Stimulated activated naive CD8-positive, alpha-beta T cell treated with anti-CD3 and anti-CD28 coated beads, Interleukin-15, amount 100 ng/mL, for 72 hours (primary cell): ENCODE data around the gene PNPLA2.

Experiments
- ATAC-seq: fragments of 150-1000 bp; cut with Tn5 transposase; 2 replicates; pipeline ENCODE4 v1.10.0; 2021; ENCODE audit warnings: mild to moderate bottlenecking, moderate library complexity
- DNase-seq, 2 donors: peaks; one replicate each; pipeline ENCODE4 v3.0.0; 2021 to 2022
- H3K27ac Mint-ChIP-seq, 2 donors: one replicate each; pipeline ENCODE4 v1.8.0; 2022; ENCODE audit warnings: mild to moderate bottlenecking in 2 of 2, mixed read lengths in 2 of 2, moderate library complexity in 2 of 2
- H3K27me3 Mint-ChIP-seq: one replicate; pipeline ENCODE4 v1.8.0; 2022; ENCODE audit warnings: mixed read lengths
- H3K4me1 Mint-ChIP-seq: one replicate; pipeline ENCODE4 v1.8.0; 2022; ENCODE audit warnings: mild to moderate bottlenecking, mixed read lengths
- H3K4me3 Mint-ChIP-seq, 2 donors: one replicate each; pipeline ENCODE4 v1.8.0; 2022; ENCODE audit warnings: mild to moderate bottlenecking in 2 of 2, mixed read lengths in 2 of 2, moderate library complexity in 1 of 2
- H3K9me3 Mint-ChIP-seq, 2 donors: one replicate each; pipeline ENCODE4 v1.8.0; 2022; ENCODE audit warnings: mixed read lengths in 2 of 2

Gene PNPLA2

DNA sequence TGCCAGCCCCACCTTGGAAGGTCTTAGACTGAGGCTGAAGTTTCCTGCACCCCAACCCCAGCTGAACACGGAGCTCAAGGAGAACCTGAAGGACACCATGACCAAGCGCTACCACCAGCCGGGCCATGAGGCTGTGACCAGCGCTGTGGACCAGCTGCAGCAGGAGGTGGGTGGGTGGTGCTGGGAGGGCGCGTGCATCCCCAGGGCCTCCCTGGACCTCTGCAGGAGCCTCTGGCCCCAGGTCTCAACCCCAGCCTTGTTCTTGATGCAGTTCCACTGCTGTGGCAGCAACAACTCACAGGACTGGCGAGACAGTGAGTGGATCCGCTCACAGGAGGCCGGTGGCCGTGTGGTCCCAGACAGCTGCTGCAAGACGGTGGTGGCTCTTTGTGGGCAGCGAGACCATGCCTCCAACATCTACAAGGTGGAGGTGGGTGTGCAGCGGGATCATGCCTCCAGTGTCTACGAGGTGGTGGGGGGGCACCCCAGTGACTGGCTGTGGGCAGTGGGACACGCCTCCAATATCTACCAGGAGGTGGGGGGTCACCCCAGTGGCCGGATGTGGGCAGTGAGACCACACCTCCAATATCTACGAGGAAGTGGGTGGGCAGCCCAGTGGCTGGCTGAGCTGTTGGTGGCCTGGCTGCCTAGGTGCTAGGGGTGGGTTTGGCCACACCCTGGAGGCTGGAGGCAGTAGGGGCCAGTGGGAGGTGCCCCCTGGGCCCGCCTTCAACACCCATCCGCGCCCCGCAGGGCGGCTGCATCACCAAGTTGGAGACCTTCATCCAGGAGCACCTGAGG lies 18.7 kb downstream of the PNPLA2 start:
- H3K4me3 Mint-ChIP-seq: no peak overlapping the region
- ATAC-seq (no peak), DNase-seq (no peak)
- no peak overlapping the region for H3K27ac Mint-ChIP-seq
- peaks cover 2% of the 10 kb centered on the region for H3K27me3 Mint-ChIP-seq
- H3K4me1 Mint-ChIP-seq: peaks cover 69% of the 10 kb centered on the region
- no peaks in the 10 kb centered on the region for H3K9me3 Mint-ChIP-seq

- DNase-seq (no peak), ATAC-seq (no peak)
- H3K27me3 Mint-ChIP-seq: no peaks in the 10 kb centered on the region
- H3K27ac Mint-ChIP-seq: no peak overlapping the region
- peaks cover 68% of the 10 kb centered on the region for H3K4me1 Mint-ChIP-seq
- no peaks in the 10 kb centered on the region for H3K9me3 Mint-ChIP-seq
- H3K4me3 Mint-ChIP-seq: no peak overlapping the region
Observed at GRCh38 chr11:837990-838307, 19.2 kb downstream of the PNPLA2 start.

DNA sequence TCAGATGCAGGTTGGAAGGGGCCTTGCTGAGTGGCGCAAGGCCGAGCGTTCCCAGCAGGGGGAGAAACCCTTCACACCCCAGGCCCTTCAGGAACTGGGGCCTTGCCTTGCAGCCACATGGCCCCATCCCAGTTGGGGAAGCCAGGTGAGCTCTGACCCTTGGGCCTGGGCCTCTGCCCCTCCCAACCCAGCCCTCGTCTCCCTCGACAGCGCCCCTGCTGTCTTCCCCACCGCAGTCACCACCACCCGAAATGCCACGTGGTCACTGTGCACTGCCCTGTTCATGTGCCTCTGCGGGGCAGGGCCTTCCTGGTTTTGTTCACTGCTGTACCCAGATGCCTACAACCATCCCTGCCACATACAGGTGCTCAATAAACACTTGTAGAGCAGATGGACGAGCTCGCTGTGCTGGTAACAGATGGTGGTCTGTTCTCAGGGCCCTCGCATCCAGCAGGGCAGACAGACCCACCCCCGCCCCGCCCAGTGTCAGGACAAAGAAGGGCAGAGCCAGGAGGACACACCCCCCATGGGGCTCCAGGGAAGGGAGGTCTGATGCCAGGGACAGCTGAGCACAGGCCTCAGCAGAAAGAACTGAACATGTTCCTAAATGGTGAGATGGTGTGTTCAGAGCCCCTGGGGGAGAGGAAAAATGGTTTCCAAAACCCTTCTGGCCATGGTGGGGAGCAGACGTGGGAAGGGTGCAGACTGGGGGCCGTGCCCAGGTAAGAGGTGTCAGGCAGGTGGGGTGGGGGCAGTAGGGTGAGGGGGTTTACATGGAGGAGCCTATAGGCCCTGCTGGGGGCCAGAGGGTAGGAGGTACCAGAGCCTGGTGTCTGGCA lies 19.9 kb downstream of the PNPLA2 start:
- Mint-ChIP-seq H3K4me3 (no peak overlapping the region), H3K4me1 (peaks cover 70% of the 10 kb centered on the region)

GRCh38 chr11:839280-839623 lies 20.5 kb downstream of the PNPLA2 start:
- ATAC-seq (no peak), DNase-seq (no peak)
- Mint-ChIP-seq H3K9me3 (no peaks in the 10 kb centered on the region), H3K4me3 (no peak overlapping the region), H3K27ac (peak overlapping the region in 1 of 2 donors; percentile 83), H3K27me3 (no peaks in the 10 kb centered on the region), H3K4me1 (peaks cover 70% of the 10 kb centered on the region)

More for the DNA sequence above, 19.9 kb downstream of the PNPLA2 start:
- no peak overlapping the region for H3K27ac Mint-ChIP-seq
- ATAC-seq: no peak
- no peak for DNase-seq
- no peaks in the 10 kb centered on the region for H3K9me3 Mint-ChIP-seq
- H3K27me3 Mint-ChIP-seq: no peaks in the 10 kb centered on the region

GRCh38 chr11:839875-840617 lies 21.3 kb downstream of the PNPLA2 start:
- H3K4me1 Mint-ChIP-seq: peaks cover 70% of the 10 kb centered on the region
- peak overlapping the region in 1 of 2 donors; percentile 88 for H3K4me3 Mint-ChIP-seq
- H3K27me3 Mint-ChIP-seq: no peaks in the 10 kb centered on the region

GRCh38 chr11:841981-842369 lies 23.3 kb downstream of the PNPLA2 start:
- no peaks in the 10 kb centered on the region for H3K27me3 Mint-ChIP-seq
- peak overlapping the region; percentile 93 to 95 for H3K27ac Mint-ChIP-seq

More at GRCh38 chr11:839875-840617, 21.3 kb downstream of the PNPLA2 start:
- H3K9me3 Mint-ChIP-seq: no peaks in the 10 kb centered on the region
- ATAC-seq (no peak), DNase-seq (no peak)
- H3K27ac Mint-ChIP-seq: peak overlapping the region in 1 of 2 donors; percentile 83

GRCh38 chr11:842370-843002 lies 23.8 kb downstream of the PNPLA2 start, which contains the start of the genes POLR2L and TSPAN4:
TSS of gene POLR2L (minus strand) at chr11:842529. CDS start at chr11:842508, 21 bp downstream.
TSS of gene TSPAN4 (plus strand) at chr11:842852. CDS start at chr11:850305, 7,453 bp downstream.
- Mint-ChIP-seq H3K4me1 (peaks cover 71% of the 10 kb centered on the region), H3K27me3 (no peaks in the 10 kb centered on the region), H3K4me3 (peak within 1 kb of the TSS; percentile 89 to 94), H3K27ac (peak within 1 kb of the TSS; percentile 93 to 95), H3K9me3 (no peaks in the 10 kb centered on the region)
- DNase-seq (peak; percentile 89 to 90), ATAC-seq (peak; percentile 75)

More at GRCh38 chr11:841981-842369, 23.3 kb downstream of the PNPLA2 start:
- no peak for DNase-seq
- H3K4me3 Mint-ChIP-seq: peak overlapping the region; percentile 88 to 89
- no peaks in the 10 kb centered on the region for H3K9me3 Mint-ChIP-seq
- ATAC-seq: peak; percentile 41
- peaks cover 75% of the 10 kb centered on the region for H3K4me1 Mint-ChIP-seq

DNA sequence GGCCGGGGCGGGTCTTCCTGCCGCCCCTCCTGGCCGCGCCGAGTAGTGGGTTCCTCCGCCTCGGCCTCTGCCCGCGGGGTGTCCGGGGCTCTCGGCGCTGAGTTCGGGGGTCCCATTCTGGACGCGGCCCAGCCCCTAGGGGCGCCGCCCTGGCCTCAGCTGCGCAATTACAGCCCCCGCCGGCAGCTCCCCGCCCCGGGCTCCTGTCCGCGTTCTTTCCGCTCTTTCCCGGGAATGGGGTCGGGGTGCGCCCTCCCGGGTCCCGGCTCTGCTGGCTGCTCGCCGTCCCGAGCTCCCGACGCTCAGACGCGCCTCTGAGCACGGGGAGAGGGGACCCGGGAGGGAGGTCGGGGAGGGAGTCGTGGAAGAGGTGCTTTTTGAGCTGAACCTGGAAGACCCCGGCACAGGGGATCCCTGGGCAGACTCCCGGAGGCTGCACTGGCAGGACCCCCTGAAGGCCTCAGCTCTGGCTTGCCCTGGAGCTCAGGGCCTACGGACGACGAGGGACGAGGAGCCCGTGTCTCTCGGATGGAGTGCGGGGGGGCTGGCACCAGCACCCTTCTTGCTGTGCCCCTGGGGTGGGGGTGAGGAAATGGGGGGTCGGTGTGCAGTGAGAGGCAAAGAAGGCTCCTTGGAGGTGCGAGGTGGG lies 24.5 kb downstream of the PNPLA2 start:
- Mint-ChIP-seq H3K9me3 (no peaks in the 10 kb centered on the region), H3K27me3 (peaks cover under 1% of the 10 kb centered on the region), H3K4me3 (peak overlapping the region; percentile 89 to 94), H3K27ac (peak overlapping the region; percentile 85), H3K4me1 (peaks cover 68% of the 10 kb centered on the region)
- ATAC-seq (peak; percentile 2), DNase-seq (no peak)

- H3K27ac Mint-ChIP-seq: peak overlapping the region; percentile 85
- H3K9me3 Mint-ChIP-seq: no peaks in the 10 kb centered on the region
- peak; percentile 42 for ATAC-seq
- H3K4me3 Mint-ChIP-seq: peak overlapping the region; percentile 89 to 94
- peaks cover 9% of the 10 kb centered on the region for H3K27me3 Mint-ChIP-seq
- peaks cover 68% of the 10 kb centered on the region for H3K4me1 Mint-ChIP-seq
- DNase-seq: no peak
Observed at GRCh38 chr11:843818-844692, 25.3 kb downstream of the PNPLA2 start.

DNA sequence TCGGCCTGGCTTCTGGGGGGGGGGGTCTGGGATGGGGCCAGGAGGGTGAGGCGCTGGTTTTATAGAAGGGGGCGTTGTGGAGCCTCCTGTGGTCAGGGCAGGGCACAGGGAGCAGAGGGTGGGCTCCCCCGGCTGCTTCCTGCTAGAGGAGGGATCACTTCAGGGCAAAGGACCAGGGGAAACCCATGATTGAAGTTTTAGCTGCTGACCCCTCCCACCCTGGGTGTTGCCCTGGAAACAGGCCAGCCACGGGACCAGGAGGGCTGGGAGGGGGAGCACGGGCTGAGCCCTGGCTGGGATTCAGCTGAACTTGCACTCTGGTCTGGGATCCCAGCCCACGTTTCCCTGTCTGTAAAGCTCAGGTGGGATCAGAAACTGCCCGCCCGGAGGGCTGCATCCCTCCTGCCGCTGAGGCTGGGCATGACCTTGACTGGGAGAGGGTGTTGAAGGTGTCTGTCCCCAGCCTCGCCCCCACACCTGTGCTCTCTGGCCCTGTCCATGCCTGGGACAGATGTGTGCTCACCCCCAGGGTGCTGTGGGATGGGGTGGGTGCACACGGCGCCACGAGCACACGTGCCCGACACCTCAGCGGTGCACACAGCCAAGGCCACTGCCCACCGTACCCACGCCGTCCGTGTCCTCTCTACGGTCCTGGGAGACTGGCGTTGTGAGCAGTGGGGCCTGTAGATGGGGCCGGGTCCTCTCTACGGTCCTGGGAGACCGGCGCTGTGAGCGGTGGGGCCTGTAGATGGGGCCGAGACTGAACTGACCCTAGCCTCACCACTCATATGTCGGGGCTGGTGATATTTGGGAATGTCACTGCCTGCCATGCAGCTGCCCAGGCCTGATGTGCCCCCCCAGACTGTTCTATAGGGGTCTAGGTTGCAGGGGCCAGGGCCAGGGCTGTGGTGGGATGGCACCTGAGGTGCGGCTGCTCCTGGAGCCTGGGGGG lies 26.3 kb downstream of the PNPLA2 start:
- peak in 1 of 2 donors; percentile 61 for DNase-seq
- peak overlapping the region in 1 of 2 donors; percentile 42 for H3K27ac Mint-ChIP-seq
- peaks cover 66% of the 10 kb centered on the region for H3K4me1 Mint-ChIP-seq
- peak; percentile 20 for ATAC-seq
- H3K9me3 Mint-ChIP-seq: no peaks in the 10 kb centered on the region
- peak overlapping the region; percentile 59 to 94 for H3K4me3 Mint-ChIP-seq
- peaks cover 11% of the 10 kb centered on the region for H3K27me3 Mint-ChIP-seq

DNA sequence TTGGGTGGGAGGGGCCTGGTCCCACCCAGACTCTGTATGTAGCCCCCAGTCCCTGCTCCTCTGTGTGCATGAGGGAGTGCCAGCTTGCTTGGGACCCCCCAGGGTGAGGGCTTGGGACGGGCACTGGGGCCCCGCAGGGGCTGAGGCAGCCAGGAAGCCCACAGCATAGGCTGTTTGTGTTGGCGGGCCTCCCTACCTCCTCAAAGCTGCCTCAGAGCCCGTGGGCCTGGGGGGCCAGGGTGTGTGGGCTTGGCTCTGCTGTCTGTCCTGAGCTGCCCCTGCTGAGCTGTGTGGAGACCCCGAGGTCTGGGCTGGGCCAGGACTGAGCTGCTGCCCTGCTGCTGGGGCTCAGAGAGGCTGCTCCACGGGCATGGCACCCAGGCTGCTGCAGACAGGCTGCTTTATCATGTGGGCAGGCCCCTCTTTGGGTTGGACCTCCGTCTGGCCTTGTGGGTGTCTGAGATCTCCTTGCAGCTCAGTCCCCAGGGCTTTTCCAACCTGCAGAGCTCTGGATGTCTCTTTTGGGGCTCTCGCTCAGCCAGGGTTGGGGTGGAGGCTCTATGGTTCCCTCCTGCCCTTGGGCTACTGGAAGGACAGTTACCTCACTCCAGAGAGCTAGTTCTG lies 27.3 kb downstream of the PNPLA2 start:
- H3K27ac Mint-ChIP-seq: peak overlapping the region in 1 of 2 donors; percentile 71
- H3K9me3 Mint-ChIP-seq: no peaks in the 10 kb centered on the region
- H3K4me1 Mint-ChIP-seq: peaks cover 56% of the 10 kb centered on the region
- H3K4me3 Mint-ChIP-seq: peak overlapping the region in 1 of 2 donors; percentile 5
- peaks cover 11% of the 10 kb centered on the region for H3K27me3 Mint-ChIP-seq
- no peak for ATAC-seq
- no peak for DNase-seq

- ATAC-seq: no peak
- Mint-ChIP-seq H3K27ac (peak overlapping the region in 1 of 2 donors; percentile 71), H3K4me3 (no peak overlapping the region), H3K4me1 (peaks cover 50% of the 10 kb centered on the region), H3K9me3 (no peaks in the 10 kb centered on the region), H3K27me3 (peaks cover 11% of the 10 kb centered on the region)
- no peak for DNase-seq
Observed at GRCh38 chr11:846496-847098, 27.9 kb downstream of the PNPLA2 start.
